Endothelial cell of umbilical vein (primary cell): Measurements from ENCODE around the gene SGSM2. TPM values are rescaled to one million over a fixed set of nuclear protein-coding genes. Genes with fewer than 3 reads are reported as not detected.

Source experiments
- BruUV-seq: library from RNA; stranded (reverse); fragments of 400-500 nt; replicated peaks from 2 replicates; lab custom pipeline; 2021; lab: Mats Ljungman, UMichigan
- CTCF ChIA-PET: fragments of 300-600, 350-600 bp; sonication (Branson Sonifier 250); formaldehyde crosslinking; loops from one replicate; lab custom pipeline; 2021; ENCODE audit warnings: antibody characterized with exemption, inconsistent platforms; lab: Charles Lee
- POLR2A ChIA-PET: fragments of 300-600, 350-600 bp; sonication (Branson Sonifier 250); formaldehyde crosslinking; loops from one replicate; lab custom pipeline; 2021; ENCODE audit warnings: antibody characterized with exemption, inconsistent platforms; lab: Charles Lee
- DNase-seq: peaks from one replicate; pipeline ENCODE4 v3.0.0-alpha.2; 2011; ENCODE audit warnings: low read depth, low spot score
- FAIRE-seq: peaks from 2 replicates; lab custom pipeline; 2011; peaks lifted over from hg19 to GRCh38; lab: Jason Lieb, UNC
- H2AFZ ChIP-seq: 2 replicates; pipeline ENCODE4 v1.6.0; 2012; ENCODE audit warnings: low read depth, low read length, control low read depth, inconsistent platforms
- H3K27ac ChIP-seq: 2 replicates; pipeline ENCODE4 v1.5.1; 2011; ENCODE audit warnings: low read depth, mild to moderate bottlenecking, control low read depth, low read length, moderate library complexity; ENCODE audit not compliant: insufficient read depth
- H3K27me3 ChIP-seq, 2 experiments: 2 replicates each; pipeline versions ENCODE4 v1.6.0 to v1.6.1; 2011; ENCODE audit warnings: low read length in 2 of 2, mixed read lengths in 1 of 2; ENCODE audit not compliant: control insufficient read depth in 2 of 2, insufficient read depth in 2 of 2
- H3K36me3 ChIP-seq, 2 experiments: 2 replicates in 1 of 2; 3 replicates in 1 of 2; pipeline ENCODE4 v1.5.1; 2011; ENCODE audit warnings: low read length in 2 of 2, mild to moderate bottlenecking in 1 of 2, moderate library complexity in 1 of 2; ENCODE audit not compliant: control insufficient read depth in 2 of 2, insufficient read depth in 2 of 2; ENCODE audit errors: extremely low read depth in 1 of 2
- H3K4me1 ChIP-seq: 3 replicates; pipeline ENCODE4 v1.5.1; 2011; ENCODE audit warnings: mild to moderate bottlenecking, low read length; ENCODE audit not compliant: control insufficient read depth, insufficient read depth; ENCODE audit errors: extremely low read depth
- H3K4me2 ChIP-seq: 2 replicates; pipeline ENCODE4 v1.6.1; 2011; ENCODE audit warnings: low read length, control low read depth, mixed read lengths; ENCODE audit not compliant: insufficient read depth
- H3K4me3 ChIP-seq, 3 experiments: fragments of 200-600 bp in 1 of 3; sonication (generic), shearing (Covaris generic) in 1 of 3; replicated peaks in 1 of 3; 2 replicates each; pipeline ENCODE4 v1.5.1; 2011 to 2016; ENCODE audit warnings: control low read depth in 3 of 3, low read length in 3 of 3, mild to moderate bottlenecking in 2 of 3, inconsistent platforms in 1 of 3, low read depth in 1 of 3, moderate library complexity in 1 of 3; ENCODE audit not compliant: insufficient read depth in 1 of 3
- H3K79me2 ChIP-seq: 2 replicates; pipeline ENCODE4 v1.6.0; 2012; ENCODE audit warnings: low read length, inconsistent platforms; ENCODE audit not compliant: control insufficient read depth, insufficient read depth
- H3K9ac ChIP-seq: replicated peaks from 2 replicates; pipeline ENCODE3; 2011; ENCODE audit warnings: low read length, control low read depth; ENCODE audit not compliant: insufficient read depth; ENCODE audit errors: extremely low read depth
- H3K9me1 ChIP-seq: replicated peaks from 3 replicates; pipeline ENCODE4 v1.6.0; 2011; ENCODE audit warnings: mild to moderate bottlenecking, low read length; ENCODE audit not compliant: control insufficient read depth, insufficient read depth; ENCODE audit errors: extremely low read depth
- H3K9me3 ChIP-seq: replicated peaks from 2 replicates; pipeline ENCODE4 v1.5.1; 2012; ENCODE audit warnings: low read length, inconsistent platforms; ENCODE audit not compliant: control insufficient read depth, insufficient read depth
- H4K20me1 ChIP-seq: replicated peaks from 2 replicates; pipeline ENCODE3; 2011; ENCODE audit warnings: mild to moderate bottlenecking, low read length; ENCODE audit not compliant: control insufficient read depth, insufficient read depth; ENCODE audit errors: extremely low read depth
- EZH2 ChIP-seq: IDR thresholded peaks from 2 replicates; pipeline ENCODE4 v1.6.1; 2012; ENCODE audit warnings: borderline replicate concordance, low read depth, mild to moderate bottlenecking, moderate library complexity, low read length, inconsistent platforms; ENCODE audit not compliant: severe bottlenecking
- FOS ChIP-seq: IDR thresholded peaks from 2 replicates; pipeline ENCODE4 v1.6.1; 2011; ENCODE audit warnings: mild to moderate bottlenecking, low read length, moderate library complexity, borderline replicate concordance; ENCODE audit not compliant: insufficient read depth
- GATA2 ChIP-seq: IDR thresholded peaks from 2 replicates; pipeline ENCODE4 v1.7.0; 2011; ENCODE audit warnings: low read depth, mild to moderate bottlenecking, moderate library complexity, mixed read lengths, low read length; ENCODE audit not compliant: insufficient read length, insufficient read depth
- JUN ChIP-seq: IDR thresholded peaks from 2 replicates; pipeline ENCODE4 v1.6.1; 2011; ENCODE audit warnings: borderline replicate concordance, low read depth; ENCODE audit not compliant: insufficient read length, insufficient read depth
- MYC ChIP-seq: IDR thresholded peaks from one replicate; pipeline ENCODE4 v1.6.1; 2011; ENCODE audit warnings: mild to moderate bottlenecking, low read depth, low read length
- POLR2A ChIP-seq: IDR thresholded peaks from 2 replicates; pipeline ENCODE4 v1.6.1; 2012; ENCODE audit warnings: low read depth, mild to moderate bottlenecking, control low read depth, low read length
- POLR2AphosphoS5 ChIP-seq: IDR thresholded peaks from 2 replicates; pipeline ENCODE4 v1.6.1; 2012; ENCODE audit warnings: low read depth, mild to moderate bottlenecking, control low read depth, low read length, moderate library complexity; ENCODE audit not compliant: insufficient read depth
- dilution Hi-C: fragments of 300-500 bp; cut with MboI; formaldehyde crosslinking; loops from one replicate; pipeline ENCODE4 v1.15.0; 2019; ENCODE audit warnings: low sequenced_read_pairs; ENCODE audit not compliant: extremely low pct_ligation_motif_present
- intact Hi-C: fragments of 100-400 bp; cut with micrococcal nuclease; formaldehyde crosslinking; loops from one replicate; pipeline ENCODE4 v1.10.0; 2022
- polyA plus RNA-seq, 4 experiments: library from polyadenylated mRNA; depleted of rRNA in 3 of 4; stranded (reverse) in 3 of 4; unstranded in 1 of 4; fragments of >200 nt; gene quantifications; 2 replicates each; pipeline versions ENCODE4 v1.2.1 to v1.2.3, GENCODE V29; 2011 to 2012; ENCODE audit warnings: missing spikeins in 1 of 4
- total RNA-seq: library from RNA; stranded (reverse); gene quantifications from 2 replicates; pipeline ENCODE4 v1.2.3, GENCODE V29; 2021
- TF ChIP-seq, protein P1 (sequence below): IDR thresholded peaks from 2 replicates; pipeline ENCODE4 v1.6.1; 2011; ENCODE audit not compliant: insufficient read depth, insufficient read length
- TF ChIP-seq, protein P2 (sequence below), 2 donors: IDR thresholded peaks; 1 replicate in 1 of 2; 2 replicates in 1 of 2; pipeline ENCODE4 v1.5.1; 2011; ENCODE audit warnings: low read length in 2 of 2, mild to moderate bottlenecking in 2 of 2, moderate library complexity in 2 of 2, control low read depth in 1 of 2, inconsistent platforms in 1 of 2, low read depth in 1 of 2; ENCODE audit not compliant: insufficient read depth in 1 of 2; ENCODE audit errors: extremely low read depth in 1 of 2

SGSM2 gene
- total and polyA plus RNA-seq, 2 donors (not counting 3 experiments of a cell fraction or from before 2014, with no cell fraction given) = 61.6 to 94.5 TPM

DNA sequence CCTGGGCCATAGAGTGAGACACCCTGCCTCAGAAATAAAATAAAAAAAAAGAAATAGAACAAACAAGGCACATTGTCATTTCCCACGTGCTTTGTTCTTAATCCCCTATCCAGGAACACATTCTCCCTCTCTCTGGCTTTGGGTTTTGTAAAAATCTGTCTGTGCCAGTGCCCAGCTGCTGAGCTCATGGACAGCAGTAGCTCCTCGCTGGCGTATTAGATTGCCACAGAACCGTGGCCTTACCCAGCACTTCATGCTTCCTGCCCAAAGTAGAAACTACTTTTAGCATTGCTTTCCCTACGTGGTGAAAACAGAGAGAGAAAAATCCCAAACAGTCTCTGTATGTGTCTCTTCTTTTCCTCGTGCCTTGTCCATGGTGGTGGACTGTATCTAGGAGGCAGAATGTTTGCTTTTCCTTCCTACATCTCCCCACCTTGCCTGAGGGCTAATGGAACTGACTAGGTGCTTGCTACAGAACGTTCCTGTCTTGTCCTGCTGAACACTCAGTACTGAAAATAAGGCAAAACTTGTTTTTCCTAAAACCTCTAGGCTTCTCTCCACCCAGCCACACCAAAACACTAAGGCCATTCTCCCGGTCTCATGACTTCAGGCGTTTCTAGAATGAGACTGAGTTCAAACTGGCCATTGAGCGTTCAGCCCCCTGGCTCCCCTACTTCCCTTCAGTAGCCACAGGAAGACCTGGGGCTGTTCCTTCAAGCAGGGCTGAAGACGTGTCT, 37.4 kb downstream of the SGSM2 start:
- Histone ChIP-seq H3K27ac (no peak overlapping the region), H3K4me2 (no peak overlapping the region)
- dilution Hi-C loops = no loop called here

More for the DNA sequence above, 37.4 kb downstream of the SGSM2 start:
- ChIA-PET POLR2A (no interaction called here), CTCF (interaction anchor here (1.9 to 15.2 kb wide), 2 partner anchors 11 to 40 kb away, joined by 5 to 909 read pairs; no protein-coding TSS in a partner anchor)
- no TSS peak for BruUV-seq
- FAIRE-seq = no peak
- intact Hi-C loops = no loop called here
- TF ChIP-seq POLR2A (no peak), FOS (no peak), POLR2AphosphoS5 (no peak), GATA2 (no peak), JUN (no peak), MYC (no peak), EZH2 (no peak)
- TF ChIP-seq, protein P1, sequence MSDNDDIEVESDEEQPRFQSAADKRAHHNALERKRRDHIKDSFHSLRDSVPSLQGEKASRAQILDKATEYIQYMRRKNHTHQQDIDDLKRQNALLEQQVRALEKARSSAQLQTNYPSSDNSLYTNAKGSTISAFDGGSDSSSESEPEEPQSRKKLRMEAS = no peak
- TF ChIP-seq, protein P2, sequence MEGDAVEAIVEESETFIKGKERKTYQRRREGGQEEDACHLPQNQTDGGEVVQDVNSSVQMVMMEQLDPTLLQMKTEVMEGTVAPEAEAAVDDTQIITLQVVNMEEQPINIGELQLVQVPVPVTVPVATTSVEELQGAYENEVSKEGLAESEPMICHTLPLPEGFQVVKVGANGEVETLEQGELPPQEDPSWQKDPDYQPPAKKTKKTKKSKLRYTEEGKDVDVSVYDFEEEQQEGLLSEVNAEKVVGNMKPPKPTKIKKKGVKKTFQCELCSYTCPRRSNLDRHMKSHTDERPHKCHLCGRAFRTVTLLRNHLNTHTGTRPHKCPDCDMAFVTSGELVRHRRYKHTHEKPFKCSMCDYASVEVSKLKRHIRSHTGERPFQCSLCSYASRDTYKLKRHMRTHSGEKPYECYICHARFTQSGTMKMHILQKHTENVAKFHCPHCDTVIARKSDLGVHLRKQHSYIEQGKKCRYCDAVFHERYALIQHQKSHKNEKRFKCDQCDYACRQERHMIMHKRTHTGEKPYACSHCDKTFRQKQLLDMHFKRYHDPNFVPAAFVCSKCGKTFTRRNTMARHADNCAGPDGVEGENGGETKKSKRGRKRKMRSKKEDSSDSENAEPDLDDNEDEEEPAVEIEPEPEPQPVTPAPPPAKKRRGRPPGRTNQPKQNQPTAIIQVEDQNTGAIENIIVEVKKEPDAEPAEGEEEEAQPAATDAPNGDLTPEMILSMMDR (IDR thresholded peaks at IDR 0.05; ENCODE audit: extremely low read depth in 1 of 2, insufficient read depth in 1 of 2, low read depth in 1 of 2, low read length in 2 of 2) = no peak
- Histone ChIP-seq H4K20me1 (no peaks in the 10 kb centered on the region), H3K27me3 (no peaks in the 10 kb centered on the region), H3K9ac (no peak overlapping the region), H3K9me3 (no peaks in the 10 kb centered on the region), H3K9me1 (no peaks in the 10 kb centered on the region), H2AFZ (no peak overlapping the region), H3K4me1 (no peaks in the 10 kb centered on the region), H3K4me3 (no peak overlapping the region), H3K36me3 (peaks cover 0 to 33% of the 10 kb centered on the region in 2 experiments), H3K79me2 (no peaks in the 10 kb centered on the region)
- no peak for DNase-seq
